Measurements from ENCODE around the gene PRIM2.
"Not testable (repeated sequence)": the region's sequence is repeated elsewhere in the genome, so short reads cannot be mapped to it uniquely, and the experiment has no call there.

The PRIM2 gene

GRCh38 chr6:57368965-57369731 lies 51.7 kb downstream of the PRIM2 start:
- DNase-seq (ENCODE audit: low spot score): not testable (repeated sequence)

- DNase-seq (ENCODE audit: low spot score): not testable (repeated sequence)
Measured at GRCh38 chr6:57371779-57372178, 54.3 kb downstream of the PRIM2 start.

GRCh38 chr6:57374764-57375163 lies 57.3 kb downstream of the PRIM2 start:
- DNase-seq (ENCODE audit: low spot score): not testable (repeated sequence)

GRCh38 chr6:57376083-57376482 lies 58.7 kb downstream of the PRIM2 start:
- DNase-seq (ENCODE audit: low spot score): not testable (repeated sequence)

- DNase-seq (ENCODE audit: low spot score): not testable (repeated sequence)
Measured at GRCh38 chr6:57389038-57389592, 71.7 kb downstream of the PRIM2 start.

- DNase-seq (ENCODE audit: low spot score): not testable (repeated sequence)
Measured at GRCh38 chr6:57390818-57391217, 73.4 kb downstream of the PRIM2 start.

- DNase-seq (ENCODE audit: low spot score): not testable (repeated sequence)
Measured at GRCh38 chr6:57392047-57392446, 74.6 kb downstream of the PRIM2 start.

- not testable (repeated sequence) for DNase-seq (ENCODE audit: low spot score)
Measured at GRCh38 chr6:57419341-57419740, 101.9 kb downstream of the PRIM2 start.

GRCh38 chr6:57421503-57421902 lies 104.1 kb downstream of the PRIM2 start:
- no peak for DNase-seq (ENCODE audit: low spot score)

- no peak for DNase-seq (ENCODE audit: low spot score)
Measured at GRCh38 chr6:57423468-57423867, 106.0 kb downstream of the PRIM2 start.

GRCh38 chr6:57431742-57432141 lies 114.3 kb downstream of the PRIM2 start:
- DNase-seq (ENCODE audit: low spot score): not testable (repeated sequence)

GRCh38 chr6:57432157-57432556 lies 114.7 kb downstream of the PRIM2 start:
- DNase-seq (ENCODE audit: low spot score): no peak

GRCh38 chr6:57432919-57433684 lies 115.7 kb downstream of the PRIM2 start:
- no peak for DNase-seq (ENCODE audit: low spot score)

GRCh38 chr6:57433790-57434189 lies 116.4 kb downstream of the PRIM2 start:
- DNase-seq (ENCODE audit: low spot score): not testable (repeated sequence)

- no peak for DNase-seq (ENCODE audit: low spot score)
Measured at GRCh38 chr6:57434944-57435343, 117.5 kb downstream of the PRIM2 start.

GRCh38 chr6:57435475-57436160 lies 118.2 kb downstream of the PRIM2 start:
- no peak for DNase-seq (ENCODE audit: low spot score)

- DNase-seq (ENCODE audit: low spot score): not testable (repeated sequence)
Measured at GRCh38 chr6:57440735-57441134, 123.3 kb downstream of the PRIM2 start.

GRCh38 chr6:57442133-57442532 lies 124.7 kb downstream of the PRIM2 start:
- DNase-seq (ENCODE audit: low spot score): not testable (repeated sequence)

GRCh38 chr6:57443181-57443580 lies 125.8 kb downstream of the PRIM2 start:
- not testable (repeated sequence) for DNase-seq (ENCODE audit: low spot score)

- DNase-seq (ENCODE audit: low spot score): not testable (repeated sequence)
Measured at GRCh38 chr6:57444787-57445186, 127.4 kb downstream of the PRIM2 start.

- not testable (repeated sequence) for DNase-seq (ENCODE audit: low spot score)
Measured at GRCh38 chr6:57445379-57445778, 127.9 kb downstream of the PRIM2 start.

GRCh38 chr6:57445790-57446468 lies 128.5 kb downstream of the PRIM2 start:
- peak; percentile 20 for DNase-seq (ENCODE audit: low spot score)

All from pons (tissue), 1 donor.